Measurements from ENCODE around the gene NUPR2. TPM values are rescaled to one million over a fixed set of nuclear protein-coding genes. Genes with fewer than 3 reads are reported as not detected.
"Not testable (repeated sequence)": the region's sequence is repeated elsewhere in the genome, so short reads cannot be mapped to it uniquely, and the experiment has no call there.

NUPR2 gene, protein sequence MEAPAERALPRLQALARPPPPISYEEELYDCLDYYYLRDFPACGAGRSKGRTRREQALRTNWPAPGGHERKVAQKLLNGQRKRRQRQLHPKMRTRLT
- total RNA-seq (1 to 10 TPM in 1 of 2 experiments, not detected in 1; 1.2 TPM), polyA plus RNA-seq (1 to 10 TPM; 1.3 to 1.5 TPM)

DNA sequence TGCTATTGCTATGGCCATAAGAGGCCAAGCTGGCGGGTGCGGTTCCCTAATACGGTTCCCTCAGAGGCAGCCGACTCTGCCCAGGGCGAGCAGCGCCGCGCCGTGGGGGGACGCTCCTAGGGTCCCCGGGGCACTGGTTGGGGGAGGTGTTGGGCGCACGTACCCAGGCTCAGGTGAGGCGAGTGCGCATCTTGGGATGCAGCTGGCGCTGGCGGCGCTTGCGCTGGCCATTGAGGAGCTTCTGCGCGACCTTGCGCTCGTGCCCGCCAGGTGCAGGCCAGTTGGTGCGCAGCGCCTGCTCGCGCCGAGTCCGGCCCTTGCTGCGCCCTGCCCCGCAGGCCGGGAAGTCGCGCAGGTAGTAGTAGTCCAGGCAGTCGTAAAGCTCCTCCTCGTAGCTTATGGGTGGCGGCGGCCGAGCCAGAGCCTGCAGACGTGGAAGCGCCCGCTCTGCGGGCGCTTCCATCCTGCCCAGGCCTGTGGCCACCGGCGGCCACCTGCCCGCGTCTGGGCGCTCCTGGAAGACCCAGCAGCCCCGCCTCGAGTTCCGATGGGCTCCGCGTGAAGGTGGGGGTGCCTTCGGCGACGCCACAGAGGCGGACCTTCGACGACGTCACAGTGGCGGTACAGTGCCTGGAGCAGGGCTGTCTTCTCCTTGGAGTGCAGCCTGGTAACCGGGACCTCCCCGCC, at the start of gene NUPR2:
NUPR2 (minus strand) TSS at position 566 of the 687 bp plus-strand sequence; CDS start at position 463, 103 bp downstream.
- H3K9me3 ChIP-seq (ENCODE audit: control insufficient read depth in 1 of 2, low read length in 2 of 2): no peaks in the 10 kb centered on the region
- CTCF ChIA-PET (ENCODE audit: partially characterized antibody): no interaction called here
- H3K4me3 ChIP-seq (ENCODE audit: low read length in 2 of 2): no peak within 1 kb of the TSS
- Mint-ChIP-seq H3K27me3 (peaks cover 13 to 22% of the 10 kb centered on the region in 2 donors), H3K4me1 (peaks cover 0 to 1% (median 0%) of the 10 kb centered on the region in 4 donors), H3K27ac (no peak within 1 kb of the TSS), H3K4me3 (peak within 1 kb of the TSS in 2 of 8 donors; percentile 21 to 61), H3K9me3 (no peaks in the 10 kb centered on the region), H3K36me3 (no peaks in the 10 kb centered on the region)
- intact Hi-C loops (cut with micrococcal nuclease): no loop called here
- H3K36me3 ChIP-seq (ENCODE audit: insufficient read depth, low read length): no peaks in the 10 kb centered on the region
- POLR2A ChIA-PET (ENCODE audit: partially characterized antibody): interaction anchor here (1.1 to 1.2 kb wide), 2 partner anchors 9 to 151 kb away, joined by 3 read pairs; partner anchors contain the start of gene NIPSNAP2
- H3K27ac ChIP-seq (ENCODE audit: low read depth, low read length): no peak within 1 kb of the TSS
- H3K4me1 ChIP-seq (ENCODE audit: insufficient read depth, low read length): no peaks in the 10 kb centered on the region
- H3K27me3 ChIP-seq (ENCODE audit: insufficient read depth, low read length): no peaks in the 10 kb centered on the region
- DNase-seq: no peak

GRCh38 chr7:56157238-56157790, 41.1 kb upstream of the NUPR2 start:
- DNase-seq: no peak
- no peak overlapping the region for H3K4me3 Mint-ChIP-seq
- H3K9me3 ChIP-seq (ENCODE audit: control insufficient read depth in 1 of 2, low read length in 2 of 2): peaks cover 0 to 7% of the 10 kb centered on the region in 2 donors
- H3K36me3 Mint-ChIP-seq: peaks cover 2 to 3% of the 10 kb centered on the region in 2 donors
- POLR2A ChIA-PET (ENCODE audit: partially characterized antibody): no interaction called here
- CTCF ChIA-PET (ENCODE audit: partially characterized antibody): no interaction called here
- intact Hi-C loops (cut with micrococcal nuclease): no loop called here
- H3K27ac ChIP-seq (ENCODE audit: low read depth, low read length): no peak overlapping the region
- H3K4me3 ChIP-seq (ENCODE audit: low read length in 2 of 2): no peak overlapping the region
- no peak overlapping the region for H3K27ac Mint-ChIP-seq
- H3K4me1 Mint-ChIP-seq: no peaks in the 10 kb centered on the region
- H3K9me3 Mint-ChIP-seq: peaks cover 0 to 38% (median 26%) of the 10 kb centered on the region in 8 donors
- peaks cover 4 to 10% of the 10 kb centered on the region in 2 donors for H3K27me3 Mint-ChIP-seq
- no peaks in the 10 kb centered on the region for H3K27me3 ChIP-seq (ENCODE audit: insufficient read depth, low read length)
- no peaks in the 10 kb centered on the region for H3K36me3 ChIP-seq (ENCODE audit: insufficient read depth, low read length)
- no peaks in the 10 kb centered on the region for H3K4me1 ChIP-seq (ENCODE audit: insufficient read depth, low read length)

DNA sequence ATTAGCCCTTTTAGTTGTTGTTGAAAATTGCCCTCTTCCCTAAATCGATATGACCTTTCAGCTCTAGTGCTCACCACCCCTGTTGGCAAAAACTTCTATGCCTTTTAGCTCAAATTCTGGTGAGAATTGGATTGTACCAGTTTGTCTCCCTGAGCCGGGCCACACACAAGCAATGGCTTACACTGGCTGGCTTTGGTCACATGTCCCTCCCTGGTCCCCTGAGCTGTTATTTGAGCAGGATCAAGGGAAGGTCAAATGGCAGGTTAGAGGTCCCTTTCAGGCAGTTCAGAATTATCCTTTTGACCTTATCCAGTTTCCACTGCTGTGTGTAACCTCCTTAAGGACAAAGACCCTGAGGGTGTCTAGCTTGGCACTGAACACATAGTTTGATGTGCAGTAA, 14.8 kb upstream of the NUPR2 start:
- H3K27ac Mint-ChIP-seq; H3K4me3 ChIP-seq (ENCODE audit: low read length in 2 of 2); H3K4me1 ChIP-seq (ENCODE audit: insufficient read depth, low read length); H3K27ac ChIP-seq (ENCODE audit: low read depth, low read length); DNase-seq; H3K36me3 ChIP-seq (ENCODE audit: insufficient read depth, low read length); H3K27me3 ChIP-seq (ENCODE audit: insufficient read depth, low read length); H3K36me3 Mint-ChIP-seq; POLR2A ChIA-PET (ENCODE audit: partially characterized antibody); H3K27me3 Mint-ChIP-seq; H3K4me3 Mint-ChIP-seq; H3K4me1 Mint-ChIP-seq; H3K9me3 Mint-ChIP-seq; H3K9me3 ChIP-seq (ENCODE audit: control insufficient read depth in 1 of 2, low read length in 2 of 2); CTCF ChIA-PET (ENCODE audit: partially characterized antibody); intact Hi-C loops (cut with micrococcal nuclease): not testable (repeated sequence)

GRCh38 chr7:56127241-56127975, 11.2 kb upstream of the NUPR2 start:
- Mint-ChIP-seq H3K36me3 (no peaks in the 10 kb centered on the region), H3K9me3 (no peaks in the 10 kb centered on the region), H3K4me1 (no peaks in the 10 kb centered on the region), H3K4me3 (no peak overlapping the region), H3K27ac (peak overlapping the region in 1 of 7 donors; percentile 4), H3K27me3 (no peaks in the 10 kb centered on the region)
- H3K27me3 ChIP-seq (ENCODE audit: insufficient read depth, low read length): no peaks in the 10 kb centered on the region
- H3K4me1 ChIP-seq (ENCODE audit: insufficient read depth, low read length): no peaks in the 10 kb centered on the region
- H3K27ac ChIP-seq (ENCODE audit: low read depth, low read length): no peak overlapping the region
- H3K36me3 ChIP-seq (ENCODE audit: insufficient read depth, low read length): no peaks in the 10 kb centered on the region
- DNase-seq: no peak
- intact Hi-C loops (cut with micrococcal nuclease): no loop called here
- H3K9me3 ChIP-seq (ENCODE audit: control insufficient read depth in 1 of 2, low read length in 2 of 2): no peaks in the 10 kb centered on the region
- CTCF ChIA-PET (ENCODE audit: partially characterized antibody): no interaction called here
- POLR2A ChIA-PET (ENCODE audit: partially characterized antibody): no interaction called here
- H3K4me3 ChIP-seq (ENCODE audit: low read length in 2 of 2): no peak overlapping the region

DNA sequence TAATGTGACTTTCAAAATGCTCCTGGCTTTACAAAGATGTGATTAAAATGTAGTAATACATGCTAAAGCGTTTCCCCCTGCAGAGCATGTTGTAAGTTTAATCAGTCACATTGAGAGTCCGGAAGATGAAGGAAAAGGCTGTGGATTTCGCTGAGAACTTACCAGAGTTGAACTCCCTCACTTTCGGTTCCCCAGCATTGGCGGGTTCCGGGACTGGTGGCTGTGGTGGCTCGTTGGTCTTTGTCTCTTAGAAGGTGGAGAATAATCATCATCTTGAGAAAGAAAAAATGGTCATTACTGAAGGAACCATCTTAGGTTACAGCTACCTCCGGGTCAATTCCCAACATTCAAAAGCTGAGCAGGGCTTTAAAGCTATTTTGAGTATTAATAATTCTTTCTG, 9.6 kb upstream of the NUPR2 start:
- CTCF ChIA-PET (ENCODE audit: partially characterized antibody): no interaction called here
- intact Hi-C loops (cut with micrococcal nuclease): no loop called here
- H3K4me1 Mint-ChIP-seq: no peaks in the 10 kb centered on the region
- Histone ChIP-seq H3K27me3 (ENCODE audit: insufficient read depth, low read length) (no peaks in the 10 kb centered on the region), H3K9me3 (ENCODE audit: control insufficient read depth in 1 of 2, low read length in 2 of 2) (no peaks in the 10 kb centered on the region), H3K4me1 (ENCODE audit: insufficient read depth, low read length) (no peaks in the 10 kb centered on the region), H3K4me3 (ENCODE audit: low read length in 2 of 2) (no peak overlapping the region), H3K27ac (ENCODE audit: low read depth, low read length) (no peak overlapping the region), H3K36me3 (ENCODE audit: insufficient read depth, low read length) (no peaks in the 10 kb centered on the region)
- H3K36me3 Mint-ChIP-seq: no peaks in the 10 kb centered on the region
- no peak overlapping the region for H3K4me3 Mint-ChIP-seq
- peaks cover 0 to 3% of the 10 kb centered on the region in 2 donors for H3K27me3 Mint-ChIP-seq
- no peak overlapping the region for H3K27ac Mint-ChIP-seq
- no peaks in the 10 kb centered on the region for H3K9me3 Mint-ChIP-seq
- DNase-seq: no peak
- POLR2A ChIA-PET (ENCODE audit: partially characterized antibody): no interaction called here

- Histone ChIP-seq H3K27ac (ENCODE audit: low read depth, low read length) (no peak overlapping the region), H3K27me3 (ENCODE audit: insufficient read depth, low read length) (no peaks in the 10 kb centered on the region), H3K36me3 (ENCODE audit: insufficient read depth, low read length) (no peaks in the 10 kb centered on the region), H3K9me3 (ENCODE audit: control insufficient read depth in 1 of 2, low read length in 2 of 2) (no peaks in the 10 kb centered on the region), H3K4me3 (ENCODE audit: low read length in 2 of 2) (no peak overlapping the region), H3K4me1 (ENCODE audit: insufficient read depth, low read length) (no peaks in the 10 kb centered on the region)
- intact Hi-C loops (cut with micrococcal nuclease): no loop called here
- H3K4me3 Mint-ChIP-seq: no peak overlapping the region
- no peaks in the 10 kb centered on the region for H3K4me1 Mint-ChIP-seq
- DNase-seq: no peak
- ChIA-PET POLR2A (ENCODE audit: partially characterized antibody) (interaction anchor here (0.6 kb wide), 1 partner anchor 863 kb away, joined by 4 read pairs; no protein-coding TSS in a partner anchor), CTCF (ENCODE audit: partially characterized antibody) (no interaction called here)
- no peaks in the 10 kb centered on the region for H3K9me3 Mint-ChIP-seq
- H3K36me3 Mint-ChIP-seq: no peaks in the 10 kb centered on the region
- no peak overlapping the region for H3K27ac Mint-ChIP-seq
- peaks cover 0 to 6% of the 10 kb centered on the region in 2 donors for H3K27me3 Mint-ChIP-seq
Observed at GRCh38 chr7:56124981-56125380, 8.8 kb upstream of the NUPR2 start.

DNA sequence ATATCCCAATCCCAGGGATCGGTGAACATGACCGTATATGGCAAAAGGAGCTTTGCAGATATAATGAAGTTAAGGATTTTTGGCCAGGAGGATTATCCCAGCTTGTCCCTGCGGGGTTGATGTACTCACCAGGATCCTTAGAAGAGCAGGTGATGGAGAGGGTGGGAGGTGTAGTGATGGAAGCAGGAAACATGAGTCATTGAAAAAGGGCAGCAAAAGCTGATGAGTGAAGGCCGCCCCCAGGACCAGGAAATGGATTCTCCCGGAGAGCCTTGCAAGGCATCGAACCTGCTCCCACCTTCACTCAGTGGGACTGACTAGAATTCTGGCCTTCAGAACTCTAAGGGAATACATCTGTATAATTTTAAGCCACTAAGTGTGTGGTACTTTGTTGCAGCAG, 5.2 kb upstream of the NUPR2 start:
- Histone ChIP-seq H3K4me3 (ENCODE audit: low read length in 2 of 2) (no peak overlapping the region), H3K27ac (ENCODE audit: low read depth, low read length) (no peak overlapping the region), H3K4me1 (ENCODE audit: insufficient read depth, low read length) (no peaks in the 10 kb centered on the region), H3K36me3 (ENCODE audit: insufficient read depth, low read length) (no peaks in the 10 kb centered on the region), H3K27me3 (ENCODE audit: insufficient read depth, low read length) (no peaks in the 10 kb centered on the region), H3K9me3 (ENCODE audit: control insufficient read depth in 1 of 2, low read length in 2 of 2) (no peaks in the 10 kb centered on the region)
- Mint-ChIP-seq H3K27me3 (peaks cover 12 to 24% of the 10 kb centered on the region in 2 donors), H3K27ac (no peak overlapping the region), H3K36me3 (no peaks in the 10 kb centered on the region), H3K9me3 (no peaks in the 10 kb centered on the region), H3K4me3 (no peak overlapping the region), H3K4me1 (no peaks in the 10 kb centered on the region)
- ChIA-PET POLR2A (ENCODE audit: partially characterized antibody) (no interaction called here), CTCF (ENCODE audit: partially characterized antibody) (no interaction called here)
- DNase-seq: no peak
- intact Hi-C loops (cut with micrococcal nuclease): no loop called here
